Activated naive CD4-positive, alpha-beta T cell (primary cell): ENCODE results near the gene GRIK3.
"Not testable (repeated sequence)": the region's sequence is repeated elsewhere in the genome, so short reads cannot be mapped to it uniquely, and the experiment has no call there.

Experiments
- DNase-seq, 4 experiments: peaks; one replicate each; lab custom pipeline; 2025; lab: John Stamatoyannopoulos, UW

GRIK3 gene

GRCh38 chr1:36783475-36783874 is 250.8 kb downstream of the GRIK3 start:
- DNase-seq = no peak

GRCh38 chr1:36782785-36783184 is 251.5 kb downstream of the GRIK3 start:
- DNase-seq = no peak

GRCh38 chr1:36782085-36782484 is 252.2 kb downstream of the GRIK3 start:
- no peak for DNase-seq

GRCh38 chr1:36781098-36781497 is 253.2 kb downstream of the GRIK3 start:
- no peak for DNase-seq

- DNase-seq = no peak
Observed at GRCh38 chr1:36778740-36779139, 255.6 kb downstream of the GRIK3 start.

GRCh38 chr1:36776948-36777831 is 257.1 kb downstream of the GRIK3 start:
- no peak for DNase-seq

GRCh38 chr1:36776256-36776655 is 258.1 kb downstream of the GRIK3 start:
- DNase-seq = no peak

GRCh38 chr1:36775716-36776115 is 258.6 kb downstream of the GRIK3 start:
- no peak for DNase-seq

- DNase-seq = no peak
Observed at GRCh38 chr1:36773827-36774541, 260.3 kb downstream of the GRIK3 start.

GRCh38 chr1:36772647-36773495 is 261.4 kb downstream of the GRIK3 start:
- no peak for DNase-seq

GRCh38 chr1:36771660-36772284 is 262.5 kb downstream of the GRIK3 start:
- DNase-seq = no peak

GRCh38 chr1:36771240-36771639 is 263.1 kb downstream of the GRIK3 start:
- DNase-seq = no peak

- no peak for DNase-seq
Observed at GRCh38 chr1:36769886-36770830, 264.2 kb downstream of the GRIK3 start.

GRCh38 chr1:36768486-36769178 is 265.7 kb downstream of the GRIK3 start:
- no peak for DNase-seq

- DNase-seq = not testable (repeated sequence)
Observed at GRCh38 chr1:36767429-36767828, 266.9 kb downstream of the GRIK3 start.

GRCh38 chr1:36766481-36766880 is 267.8 kb downstream of the GRIK3 start:
- no peak for DNase-seq

- no peak for DNase-seq
Observed at GRCh38 chr1:36765785-36766300, 268.5 kb downstream of the GRIK3 start.

GRCh38 chr1:36764798-36765197 is 269.5 kb downstream of the GRIK3 start:
- DNase-seq = no peak

- DNase-seq = no peak
Observed at GRCh38 chr1:36763771-36764170, 270.5 kb downstream of the GRIK3 start.

GRCh38 chr1:36762174-36762573 is 272.1 kb downstream of the GRIK3 start:
- no peak for DNase-seq
